Measurements from ENCODE around the gene TPSB2.

Gene TPSB2

GRCh38 chr16:1218930-1219611, 10.9 kb downstream of the TPSB2 start:
- no peak for DNase-seq

GRCh38 chr16:1218061-1218929, 11.7 kb downstream of the TPSB2 start:
- DNase-seq, result no peak

- no peak for DNase-seq
Observed at GRCh38 chr16:1217526-1217925, 12.5 kb downstream of the TPSB2 start.

- no peak for DNase-seq
Observed at GRCh38 chr16:1216681-1217400, 13.1 kb downstream of the TPSB2 start.

GRCh38 chr16:1216296-1216619, 13.7 kb downstream of the TPSB2 start:
- DNase-seq, result no peak

- DNase-seq, result no peak
Observed at GRCh38 chr16:1215574-1216295, 14.2 kb downstream of the TPSB2 start.

- no peak for DNase-seq
Observed at GRCh38 chr16:1214719-1215118, 15.3 kb downstream of the TPSB2 start.

- DNase-seq, result no peak
Observed at GRCh38 chr16:1213796-1214372, 16.1 kb downstream of the TPSB2 start.

- no peak for DNase-seq
Observed at GRCh38 chr16:1213231-1213630, 16.8 kb downstream of the TPSB2 start.

- no peak for DNase-seq
Observed at GRCh38 chr16:1212616-1213194, 17.3 kb downstream of the TPSB2 start.

GRCh38 chr16:1211451-1212268, 18.3 kb downstream of the TPSB2 start:
- no peak for DNase-seq

- no peak for DNase-seq
Observed at GRCh38 chr16:1210461-1210860, 19.5 kb downstream of the TPSB2 start.

- no peak for DNase-seq
Observed at GRCh38 chr16:1209081-1209480, 20.9 kb downstream of the TPSB2 start.

GRCh38 chr16:1208239-1208830, 21.6 kb downstream of the TPSB2 start:
- DNase-seq, result no peak

- DNase-seq, result no peak
Observed at GRCh38 chr16:1206786-1207185, 23.2 kb downstream of the TPSB2 start.

GRCh38 chr16:1206326-1206725, 23.7 kb downstream of the TPSB2 start:
- DNase-seq, result no peak

- DNase-seq, result no peak
Observed at GRCh38 chr16:1204933-1205332, 25.1 kb downstream of the TPSB2 start.

GRCh38 chr16:1202274-1202673, 27.7 kb downstream of the TPSB2 start:
- no peak for DNase-seq

- no peak for DNase-seq
Observed at GRCh38 chr16:1201444-1201843, 28.5 kb downstream of the TPSB2 start.

GRCh38 chr16:1200014-1200627, 29.9 kb downstream of the TPSB2 start:
- DNase-seq, result no peak

All from right forelimb (tissue), 1 donor.